IMR-90 (cell line): ENCODE results near the gene EFNA5.

Experiments
- BHLHE40 ChIP-seq: fragments of 150-350 bp; IDR thresholded peaks from 2 replicates; pipeline ENCODE4 v1.6.1; 2016; ENCODE audit warnings: mild to moderate bottlenecking, low read depth, low read length
- CEBPB ChIP-seq: IDR thresholded peaks from 2 replicates; pipeline ENCODE4 v1.6.1; 2012; ENCODE audit warnings: low read depth, low read length, improper control_type of control experiment
- POLR2A ChIP-seq: IDR thresholded peaks from 2 replicates; pipeline ENCODE4 v1.6.1; 2012; ENCODE audit warnings: mild to moderate bottlenecking, low read depth, low read length
- RAD21 ChIP-seq: IDR thresholded peaks from 2 replicates; pipeline ENCODE4 v1.6.1; 2012; ENCODE audit warnings: low read length, improper control_type of control experiment
- SMC3 ChIP-seq: fragments of 150-350 bp; IDR thresholded peaks from 2 replicates; pipeline ENCODE4 v1.6.1; 2016; ENCODE audit warnings: low read depth, mild to moderate bottlenecking, antibody characterized with exemption, low read length, moderate library complexity
- TF ChIP-seq, protein P1 (sequence below): conservative IDR thresholded peaks from 2 replicates; pipeline ENCODE4 v1.5.1; 2012; ENCODE audit warnings: mild to moderate bottlenecking, low read depth, low read length, improper control_type of control experiment

DNA sequence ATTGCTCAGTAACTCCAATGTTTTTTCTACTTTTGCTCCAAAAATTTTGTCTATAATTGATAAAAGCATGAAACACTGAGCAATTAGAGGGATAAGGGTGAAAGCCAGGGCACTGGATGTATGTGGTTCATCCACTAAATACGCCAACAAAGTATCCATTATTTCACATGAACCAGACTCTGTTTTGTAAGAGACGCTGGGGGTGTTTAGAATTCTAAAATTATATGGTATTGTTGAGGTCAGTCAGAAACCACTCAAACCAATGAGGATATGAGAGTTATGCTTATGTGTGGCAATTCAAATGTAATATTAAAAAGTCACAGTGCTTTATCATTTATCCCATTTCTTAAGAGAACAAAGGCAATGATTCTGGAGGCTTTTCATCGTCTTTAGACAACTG is 220.2 kb downstream of the EFNA5 start:
- TF ChIP-seq, protein P1, sequence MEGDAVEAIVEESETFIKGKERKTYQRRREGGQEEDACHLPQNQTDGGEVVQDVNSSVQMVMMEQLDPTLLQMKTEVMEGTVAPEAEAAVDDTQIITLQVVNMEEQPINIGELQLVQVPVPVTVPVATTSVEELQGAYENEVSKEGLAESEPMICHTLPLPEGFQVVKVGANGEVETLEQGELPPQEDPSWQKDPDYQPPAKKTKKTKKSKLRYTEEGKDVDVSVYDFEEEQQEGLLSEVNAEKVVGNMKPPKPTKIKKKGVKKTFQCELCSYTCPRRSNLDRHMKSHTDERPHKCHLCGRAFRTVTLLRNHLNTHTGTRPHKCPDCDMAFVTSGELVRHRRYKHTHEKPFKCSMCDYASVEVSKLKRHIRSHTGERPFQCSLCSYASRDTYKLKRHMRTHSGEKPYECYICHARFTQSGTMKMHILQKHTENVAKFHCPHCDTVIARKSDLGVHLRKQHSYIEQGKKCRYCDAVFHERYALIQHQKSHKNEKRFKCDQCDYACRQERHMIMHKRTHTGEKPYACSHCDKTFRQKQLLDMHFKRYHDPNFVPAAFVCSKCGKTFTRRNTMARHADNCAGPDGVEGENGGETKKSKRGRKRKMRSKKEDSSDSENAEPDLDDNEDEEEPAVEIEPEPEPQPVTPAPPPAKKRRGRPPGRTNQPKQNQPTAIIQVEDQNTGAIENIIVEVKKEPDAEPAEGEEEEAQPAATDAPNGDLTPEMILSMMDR, result no peak
- TF ChIP-seq CEBPB (no peak), SMC3 (no peak), POLR2A (no peak), BHLHE40 (no peak), RAD21 (no peak)
